Heart left ventricle (tissue), 16 donors: ENCODE results near the gene BAIAP2. TPM values are rescaled to one million over a fixed set of nuclear protein-coding genes. Genes with fewer than 3 reads are reported as not detected.

Experiments
- ATAC-seq, 4 donors: fragments of 200-7000 bp; cut with Tn5 transposase; one replicate each; pipeline ENCODE4 v1.9.1; 2020 to 2022; ENCODE audit warnings: moderate library complexity in 4 of 4, mild to moderate bottlenecking in 3 of 4, moderate number of reproducible peaks in 1 of 4
- DNase-seq, 5 donors: peaks; one replicate each; pipeline ENCODE4 v3.0.0-alpha.2; 2020
- H3K27ac ChIP-seq, 12 donors: fragments of 200-600 bp; sonication (generic) in 4 of 12; one replicate each; pipeline versions ENCODE4 v1.5.0 to v1.8.0; 2016 to 2022; ENCODE audit warnings: mild to moderate bottlenecking in 2 of 12
- H3K27me3 ChIP-seq, 9 donors: fragments of 200-600 bp; sonication (generic) in 2 of 9; one replicate each; pipeline versions ENCODE4 v1.5.1 to v1.8.0; 2016 to 2022; ENCODE audit warnings: mild to moderate bottlenecking in 3 of 9
- H3K36me3 ChIP-seq, 9 donors: fragments of 200-600 bp; sonication (generic) in 2 of 9; one replicate each; pipeline versions ENCODE4 v1.5.0 to v1.8.0; 2018 to 2022; ENCODE audit warnings: mild to moderate bottlenecking in 2 of 9
- H3K4me1 ChIP-seq, 12 donors: fragments of 200-600 bp; sonication (generic) in 4 of 12; one replicate each; pipeline versions ENCODE4 v1.5.0 to v1.8.0; 2016 to 2022; ENCODE audit warnings: mild to moderate bottlenecking in 3 of 12
- H3K4me3 ChIP-seq, 12 donors: fragments of 200-600 bp; sonication (generic) in 4 of 12; one replicate each; pipeline versions ENCODE4 v1.5.0 to v1.8.0; 2017 to 2022; ENCODE audit warnings: mild to moderate bottlenecking in 9 of 12, moderate library complexity in 4 of 12
- H3K9me3 ChIP-seq, 12 donors: fragments of 200-600 bp; sonication (generic) in 4 of 12; one replicate each; pipeline versions ENCODE4 v1.5.0 to v1.8.0; 2016 to 2022; ENCODE audit warnings: mild to moderate bottlenecking in 1 of 12
- CTCF ChIP-seq, 12 donors: fragments of 200-600 bp; sonication (generic) in 4 of 12; IDR thresholded peaks; one replicate each; pipeline versions ENCODE4 v1.5.0 to v1.8.0; 2018 to 2022; ENCODE audit warnings: antibody characterized with exemption in 12 of 12, mild to moderate bottlenecking in 5 of 12
- POLR2A ChIP-seq, 2 donors: fragments of 450-650 bp; IDR thresholded peaks; one replicate each; pipeline ENCODE4 v1.6.1; 2017; ENCODE audit warnings: antibody characterized with exemption in 2 of 2, mild to moderate bottlenecking in 2 of 2, moderate library complexity in 2 of 2
- WGBS, 4 donors: extraction: QIAGEN DNeasy Blood & Tissue Kit in 2 of 4; methylation state at CpG; one replicate each; pipeline versions ENCODE4 v1.1.5 to v1.1.7; 2013 to 2018; 5-methylcytosine and 5-hydroxymethylcytosine counted together
- intact Hi-C, 10 donors: fragments of 100-400 bp; cut with DNase I; formaldehyde crosslinking; loops; one replicate each; pipeline versions ENCODE4 v1.11.1 to v1.14.2; 2022
- polyA plus RNA-seq, 2 donors: library from polyadenylated mRNA; stranded (reverse); fragments of 200-250 nt; gene quantifications; one replicate each; pipeline ENCODE4 v1.2.3, GENCODE V29; 2013
- total RNA-seq, 9 donors: library from RNA; depleted of rRNA in 2 of 9; stranded (reverse); fragments of >200 nt in 2 of 9; fragmentation: NEBNext Ultra II Directional in 3 of 9; extraction: Animal tissue kit (Norgen Biotek cat#: 25700) in 3 of 9; gene quantifications; one replicate each; pipeline versions ENCODE4 v1.1.0 to v1.2.4, GENCODE V29; 2016 to 2023
- donor health status: ischemic (EF 13 %, LVEDD 7.1; RV severe dilation, severe dysfunction).
- donor health status: healthy with polysubstance abuse.
- donor health status: DM: no; HTN: yes; CAD: no.
- donor health status: DM: no; HTN: no; CAD: no.
- donor health status: ischemic (EF 25% LVEDD 6.9; RV normal size, moderate dysfunction).
- donor health status: ischemic (EF 25% LVEDD 5.7; RV mildly dilated, moderate dysfunction).
- donor health status: healthy.
- donor health status: DM: yes; HTN: yes; CAD: no.
- donor health status: ischemic (EF 35%, LVEDD 5.7; RV mildly dilated, moderate dysfunction).
- donor health status: nonischemic (EF 11% LVEDD 7.7; RV severe dilation, severe dysfunction).
- donor health status: DM: yes; HTN: yes; CAD: no.
- donor health status: PGD.
- donor health status: ischemic (EF 29% LVEDD 5.4; RV normal size, mild dysfunction).
- donor health status: nonischemic (EF 23%, LVEDD 6.1; RV moderate dilation, normal function).

BAIAP2 gene
- total and polyA plus RNA-seq, 11 donors, result 8.9 to 30.2 (median 18.5) TPM

- no peak for DNase-seq
- H3K9me3 ChIP-seq, result no peaks in the 10 kb centered on the region
- TF ChIP-seq POLR2A (IDR thresholded peaks at IDR 0.05) (no peak), CTCF (IDR thresholded peaks at IDR 0.05) (no peak)
- H3K4me3 ChIP-seq, result no peak overlapping the region
- H3K4me1 ChIP-seq, result peaks cover 0 to 29% (median 8%) of the 10 kb centered on the region in 12 donors
- ATAC-seq, result no peak
- H3K27ac ChIP-seq, result no peak overlapping the region
- intact Hi-C loops, result no loop called here
- WGBS, 4 donors, result 40 to 52% (median 46%) methylated on average over 60 to 109 of the region's 109 CpGs
- H3K36me3 ChIP-seq, result no peaks in the 10 kb centered on the region
- H3K27me3 ChIP-seq, result peaks cover 0 to 39% (median 0%) of the 10 kb centered on the region in 9 donors
These were observed 87.1 kb downstream of the BAIAP2 start for GRCh38 chr17:81121841-81122733.

- intact Hi-C loops, result no loop called here
- TF ChIP-seq CTCF (IDR thresholded peaks at IDR 0.05) (no peak), POLR2A (IDR thresholded peaks at IDR 0.05) (no peak)
- DNase-seq (no peak), ATAC-seq (no peak)
- no peaks in the 10 kb centered on the region for H3K36me3 ChIP-seq
- H3K9me3 ChIP-seq, result no peaks in the 10 kb centered on the region
- H3K27ac ChIP-seq, result no peak overlapping the region
- no peak overlapping the region for H3K4me3 ChIP-seq
- peaks cover 0 to 29% (median 8%) of the 10 kb centered on the region in 12 donors for H3K4me1 ChIP-seq
- WGBS, 4 donors, result 82 to 91% (median 88%) methylated on average over 23 to 39 of the region's 39 CpGs
- H3K27me3 ChIP-seq, result peaks cover 0 to 36% (median 0%) of the 10 kb centered on the region in 9 donors
These were observed 88.4 kb downstream of the BAIAP2 start for GRCh38 chr17:81123052-81124048.

- WGBS, 4 donors, result 85 to 94% (median 92%) methylated on average over 4 to 18 of the region's 18 CpGs
- H3K4me1 ChIP-seq, result peaks cover 0 to 21% (median 4%) of the 10 kb centered on the region in 12 donors
- H3K4me3 ChIP-seq, result no peak overlapping the region
- TF ChIP-seq POLR2A (IDR thresholded peaks at IDR 0.05) (no peak), CTCF (IDR thresholded peaks at IDR 0.05) (no peak)
- intact Hi-C loops, result no loop called here
- peaks cover 0 to 26% (median 0%) of the 10 kb centered on the region in 9 donors for H3K27me3 ChIP-seq
- no peak overlapping the region for H3K27ac ChIP-seq
- ATAC-seq, result no peak
- no peak for DNase-seq
- no peaks in the 10 kb centered on the region for H3K36me3 ChIP-seq
- H3K9me3 ChIP-seq, result no peaks in the 10 kb centered on the region
These were observed 89.4 kb downstream of the BAIAP2 start for GRCh38 chr17:81124377-81124776.
